Pancreas (tissue), 10 donors: ENCODE data around the gene LCN1. TPM values are rescaled to one million over a fixed set of nuclear protein-coding genes. Genes with fewer than 3 reads are reported as not detected.

ENCODE experiments used
- ATAC-seq, 4 donors: fragments of 200-7000 bp; cut with Tn5 transposase; one replicate each; pipeline versions ENCODE4 v1.8.0 to v1.9.1; 2020; ENCODE audit warnings: mild to moderate bottlenecking in 4 of 4, moderate library complexity in 4 of 4
- DNase-seq, 6 donors: peaks; one replicate each; pipeline ENCODE4 v3.0.0-alpha.2; 2020
- FAIRE-seq: peaks from 2 replicates; lab custom pipeline; 2012; peaks lifted over from hg19 to GRCh38; lab: Jason Lieb, UNC
- H3K27ac ChIP-seq, 4 donors: fragments of 200-600 bp; sonication (generic); 1 replicate in 3 of 4; 2 replicates in 1 of 4; pipeline versions ENCODE4 v1.5.0 to v1.8.0; 2020
- H3K27me3 ChIP-seq, 4 donors: fragments of 200-600 bp; one replicate each; pipeline ENCODE4 v1.8.0; 2021
- H3K36me3 ChIP-seq, 3 donors: fragments of 200-600 bp; sonication (generic) in 1 of 3; one replicate each; pipeline versions ENCODE4 v1.5.0 to v1.8.0; 2020 to 2021
- H3K4me1 ChIP-seq, 3 donors: fragments of 200-600 bp; one replicate each; pipeline ENCODE4 v1.8.0; 2021
- H3K4me3 ChIP-seq, 4 donors: fragments of 200-600 bp; sonication (generic) in 2 of 4; one replicate each; pipeline versions ENCODE4 v1.5.0 to v1.8.0; 2020 to 2021
- H3K9me3 ChIP-seq, 4 donors: fragments of 200-600 bp; one replicate each; pipeline ENCODE4 v1.8.0; 2021
- WGBS, 2 donors: extraction: QIAGEN DNeasy Blood & Tissue Kit; methylation state at CpG; one replicate each; pipeline ENCODE4 v1.1.7; 2013; 5-methylcytosine and 5-hydroxymethylcytosine counted together
- intact Hi-C, 3 donors: fragments of 100-400 bp; cut with DNase I; formaldehyde crosslinking; loops; one replicate each; pipeline versions ENCODE4 v1.11.1 to v1.14.2; 2022
- polyA plus RNA-seq, 2 donors: library from polyadenylated mRNA; stranded (reverse); fragments of 200-250 nt; gene quantifications; one replicate each; pipeline ENCODE4 v1.2.3, GENCODE V29; 2013
- total RNA-seq, 6 donors: library from RNA; stranded (reverse); fragmentation: NEBNext Ultra II Directional in 4 of 6; extraction: Animal tissue kit (Norgen Biotek cat#: 25700) in 4 of 6; gene quantifications; one replicate each; pipeline versions ENCODE4 v1.2.1 to v1.2.4, GENCODE V29; 2021 to 2023
- TF ChIP-seq, protein P1 (sequence below), 4 donors: fragments of 200-600 bp; sonication (generic) in 3 of 4; IDR thresholded peaks; one replicate each; pipeline versions ENCODE4 v1.5.0 to v1.8.0; 2021; ENCODE audit warnings: antibody characterized with exemption in 4 of 4
- donor health status: healthy with polysubstance abuse.
- donor health status: DM: no; HTN: no; CAD: no; lungs with moderate emphysema.
- donor health status: DM: no; HTN: no; CAD: no.
- donor health status: control.
- donor health status: control.
- donor health status: Bipolar disorder and iron deficiency.
- donor health status: DM: yes; HTN: yes; CAD: no.
- donor health status: DM: no; HTN: no; CAD: no.
- donor health status: DM: no; HTN: no; CAD: no.
- donor health status: DM: yes; HTN: yes; CAD: no.

LCN1 gene
- total and polyA plus RNA-seq, 8 donors: not detected

DNA sequence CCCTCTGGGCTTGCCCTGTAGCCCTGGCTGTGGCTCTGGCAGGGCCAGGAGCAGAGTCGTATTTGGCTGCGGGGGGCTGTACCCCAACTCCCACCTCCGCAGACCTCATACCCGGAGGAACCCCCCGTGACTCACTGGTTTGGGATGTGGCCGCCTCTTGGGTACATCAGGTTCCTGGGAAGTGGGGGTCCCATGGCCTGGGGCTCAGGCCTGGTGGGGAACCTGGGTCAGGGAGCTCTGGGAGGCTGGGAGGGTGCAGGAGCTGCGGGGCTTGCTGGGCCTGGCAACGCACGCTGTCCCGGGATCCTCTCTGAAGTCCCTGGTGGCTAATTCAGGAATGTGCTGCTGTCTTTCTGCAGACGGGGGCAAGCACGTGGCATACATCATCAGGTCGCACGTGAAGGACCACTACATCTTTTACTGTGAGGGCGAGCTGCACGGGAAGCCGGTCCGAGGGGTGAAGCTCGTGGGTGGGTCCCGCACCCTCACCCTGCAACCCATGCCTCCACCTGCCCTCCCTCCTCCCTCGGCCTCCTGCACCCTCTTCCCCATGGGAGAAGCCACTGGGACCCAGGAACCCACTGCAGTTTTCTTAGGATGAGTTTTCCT lies 2.4 kb downstream of the LCN1 start:
- Histone ChIP-seq H3K9me3 (no peaks in the 10 kb centered on the region), H3K4me3 (no peak overlapping the region), H3K27me3 (no peaks in the 10 kb centered on the region), H3K4me1 (no peaks in the 10 kb centered on the region), H3K27ac (no peak overlapping the region), H3K36me3 (no peaks in the 10 kb centered on the region)
- DNase-seq (no peak), FAIRE-seq (no peak), ATAC-seq (no peak)
- 45 to 48% methylated on average over 19 to 21 of the region's 21 CpGs for WGBS, 2 donors
- TF ChIP-seq, protein P1, sequence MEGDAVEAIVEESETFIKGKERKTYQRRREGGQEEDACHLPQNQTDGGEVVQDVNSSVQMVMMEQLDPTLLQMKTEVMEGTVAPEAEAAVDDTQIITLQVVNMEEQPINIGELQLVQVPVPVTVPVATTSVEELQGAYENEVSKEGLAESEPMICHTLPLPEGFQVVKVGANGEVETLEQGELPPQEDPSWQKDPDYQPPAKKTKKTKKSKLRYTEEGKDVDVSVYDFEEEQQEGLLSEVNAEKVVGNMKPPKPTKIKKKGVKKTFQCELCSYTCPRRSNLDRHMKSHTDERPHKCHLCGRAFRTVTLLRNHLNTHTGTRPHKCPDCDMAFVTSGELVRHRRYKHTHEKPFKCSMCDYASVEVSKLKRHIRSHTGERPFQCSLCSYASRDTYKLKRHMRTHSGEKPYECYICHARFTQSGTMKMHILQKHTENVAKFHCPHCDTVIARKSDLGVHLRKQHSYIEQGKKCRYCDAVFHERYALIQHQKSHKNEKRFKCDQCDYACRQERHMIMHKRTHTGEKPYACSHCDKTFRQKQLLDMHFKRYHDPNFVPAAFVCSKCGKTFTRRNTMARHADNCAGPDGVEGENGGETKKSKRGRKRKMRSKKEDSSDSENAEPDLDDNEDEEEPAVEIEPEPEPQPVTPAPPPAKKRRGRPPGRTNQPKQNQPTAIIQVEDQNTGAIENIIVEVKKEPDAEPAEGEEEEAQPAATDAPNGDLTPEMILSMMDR (IDR thresholded peaks at IDR 0.05): no peak
- intact Hi-C loops: no loop called here

DNA sequence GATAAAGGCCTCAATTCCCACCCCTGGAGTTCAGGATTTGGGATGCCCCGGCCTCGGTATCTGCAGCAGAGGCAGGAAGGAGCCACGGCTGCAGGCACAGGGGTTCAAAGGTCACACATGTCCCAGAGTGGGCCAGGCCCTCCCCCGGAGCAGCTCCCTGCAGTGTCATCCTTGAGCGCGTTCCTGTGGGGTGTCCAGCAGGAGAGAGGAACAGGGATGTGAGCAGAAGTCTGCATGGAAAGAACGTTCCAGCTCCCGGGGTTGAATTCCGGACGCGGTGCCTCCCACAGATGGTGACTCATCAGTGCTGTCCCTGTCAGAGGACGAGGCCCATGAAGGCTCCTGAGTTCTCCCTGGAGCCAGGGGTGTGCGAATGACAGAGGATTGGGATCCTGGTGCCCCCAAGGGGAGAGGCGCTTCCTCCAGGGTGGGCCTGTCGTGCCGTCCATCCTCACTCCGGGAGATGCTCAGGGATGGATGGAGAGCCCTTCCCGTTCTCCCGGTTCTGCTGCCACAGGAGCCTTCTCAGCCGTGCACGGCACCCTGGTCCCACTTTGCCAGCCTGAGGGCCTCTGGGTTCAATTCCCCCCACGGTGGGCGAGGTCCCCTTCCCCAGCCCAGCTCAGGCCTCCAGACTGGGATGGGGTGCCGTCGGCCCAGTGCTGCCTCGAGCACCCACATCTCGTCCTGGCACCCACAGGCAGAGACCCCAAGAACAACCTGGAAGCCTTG lies 3.1 kb downstream of the LCN1 start:
- DNase-seq: peak in 1 of 6 donors; percentile 52

DNA sequence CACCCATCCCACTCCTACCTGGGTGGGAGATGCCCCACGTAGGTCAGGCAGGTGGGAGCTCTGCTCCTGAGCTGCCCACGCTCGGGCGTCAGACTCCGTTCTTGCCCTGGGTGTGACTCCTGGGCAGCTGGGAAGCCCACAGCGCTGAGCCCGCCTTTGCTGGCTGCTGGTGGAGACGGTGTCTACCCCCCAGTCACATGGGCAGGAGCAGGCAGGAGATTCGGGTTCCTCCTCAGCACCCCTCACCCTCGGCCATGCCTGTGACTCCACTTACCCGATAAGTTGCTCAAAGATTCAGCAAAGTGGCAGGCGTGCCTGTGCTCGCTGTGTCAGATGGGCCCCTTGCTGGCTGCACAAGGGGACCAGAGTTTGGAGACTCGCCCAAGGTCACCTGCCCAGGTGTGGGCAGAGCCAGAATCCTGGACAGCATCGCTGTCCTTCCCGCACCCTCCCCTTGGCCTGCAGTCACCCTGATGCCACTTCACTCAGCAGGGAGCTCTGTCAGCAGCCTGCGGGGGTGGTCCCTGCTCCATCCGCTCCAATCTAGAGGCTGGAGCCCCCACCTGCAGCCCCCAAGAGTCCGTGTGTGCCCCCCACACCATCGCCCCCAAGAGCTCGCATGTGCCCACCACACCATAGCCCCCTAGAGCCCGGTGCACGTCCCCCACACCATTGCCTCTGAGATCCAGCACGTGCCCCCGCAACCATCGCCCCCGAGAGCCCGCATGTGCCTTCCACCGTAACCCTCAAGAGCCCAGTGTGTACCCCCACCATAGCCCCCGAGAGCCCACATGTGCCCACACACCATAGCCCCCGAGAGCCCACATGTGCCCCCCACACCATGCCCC lies 4.2 kb downstream of the LCN1 start:
- ATAC-seq: no peak
- DNase-seq: no peak
- H3K4me1 ChIP-seq: no peaks in the 10 kb centered on the region
- 54 to 63% methylated on average over 28 to 31 of the region's 31 CpGs for WGBS, 2 donors
- FAIRE-seq: no peak
- H3K36me3 ChIP-seq: no peaks in the 10 kb centered on the region
- no peak overlapping the region for H3K27ac ChIP-seq
- no peaks in the 10 kb centered on the region for H3K9me3 ChIP-seq
- TF ChIP-seq, protein P1 (IDR thresholded peaks at IDR 0.05): no peak
- intact Hi-C loops: no loop called here
- H3K4me3 ChIP-seq: no peak overlapping the region
- no peaks in the 10 kb centered on the region for H3K27me3 ChIP-seq

More for the DNA sequence above, 3.1 kb downstream of the LCN1 start:
- FAIRE-seq (no peak), ATAC-seq (no peak)
- Histone ChIP-seq H3K27me3 (no peaks in the 10 kb centered on the region), H3K36me3 (no peaks in the 10 kb centered on the region), H3K4me1 (no peaks in the 10 kb centered on the region), H3K9me3 (no peaks in the 10 kb centered on the region), H3K27ac (no peak overlapping the region), H3K4me3 (no peak overlapping the region)
- 44 to 55% methylated on average over 27 of the region's 27 CpGs for whole genome bisulfite sequencing, 2 donors
- TF ChIP-seq, protein P1 (IDR thresholded peaks at IDR 0.05): no peak
- intact Hi-C loops: no loop called here

DNA sequence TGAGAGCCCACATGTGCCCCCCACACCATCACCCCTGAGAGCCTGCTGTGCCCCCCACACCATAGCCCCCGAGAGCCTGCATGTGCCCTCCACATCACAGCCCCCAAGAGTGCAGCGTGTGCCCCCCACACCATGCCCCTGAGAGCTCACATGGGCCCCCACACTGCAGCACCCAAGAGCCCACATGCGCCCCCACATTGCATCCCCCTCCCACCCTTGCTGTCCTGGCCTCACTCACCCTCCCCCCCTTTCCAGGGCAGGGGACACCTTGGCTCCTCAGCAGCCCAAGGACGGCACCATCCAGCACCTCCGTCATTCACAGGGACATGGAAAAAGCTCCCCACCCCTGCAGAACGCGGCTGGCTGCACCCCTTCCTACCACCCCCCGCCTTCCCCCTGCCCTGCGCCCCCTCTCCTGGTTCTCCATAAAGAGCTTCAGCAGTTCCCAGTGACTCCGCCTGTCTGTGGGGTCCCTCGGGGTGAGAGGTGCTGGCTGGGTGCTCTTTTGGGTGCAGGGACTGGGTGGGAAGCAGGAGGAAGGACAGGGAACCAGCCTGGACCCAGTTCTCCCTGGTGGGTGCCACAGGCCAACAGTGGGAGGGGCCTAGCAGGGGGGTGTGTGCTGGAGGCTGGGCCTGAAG lies 5.0 kb downstream of the LCN1 start:
- Histone ChIP-seq H3K27ac (no peak overlapping the region), H3K36me3 (no peaks in the 10 kb centered on the region), H3K9me3 (no peaks in the 10 kb centered on the region), H3K27me3 (no peaks in the 10 kb centered on the region), H3K4me1 (no peaks in the 10 kb centered on the region), H3K4me3 (no peak overlapping the region)
- FAIRE-seq: no peak
- WGBS, 2 donors: 49 to 57% methylated on average over 11 of the region's 11 CpGs
- TF ChIP-seq, protein P1 (IDR thresholded peaks at IDR 0.05): no peak
- no peak for ATAC-seq
- intact Hi-C loops: no loop called here
- no peak for DNase-seq
